ENCODE data around the gene FANCL. TPM values are rescaled to one million over a fixed set of nuclear protein-coding genes. Genes with fewer than 3 reads are reported as not detected.

Gene FANCL
- total and polyA plus RNA-seq, 12 donors, result 7.4 to 19.2 (median 11.9) TPM

GRCh38 chr2:58133395-58133794 is 107.7 kb downstream of the FANCL start:
- peaks cover 0 to 39% (median 13%) of the 10 kb centered on the region in 9 donors for H3K4me1 ChIP-seq
- no peak for DNase-seq
- H3K4me3 ChIP-seq, result no peak overlapping the region
- no peaks in the 10 kb centered on the region for H3K27me3 ChIP-seq
- no peak for ATAC-seq
- H3K27ac ChIP-seq, result no peak overlapping the region
- TF ChIP-seq CTCF (IDR thresholded peaks at IDR 0.05), result no peak
- intact Hi-C loops (cut with DNase I), result loop anchor here in 1 of 10 donors (10.0 kb wide), 1 partner anchor 311 kb away; no protein-coding TSS in a partner anchor
- H3K36me3 ChIP-seq, result peaks cover 0 to 30% (median 0%) of the 10 kb centered on the region in 9 donors
- H3K9me3 ChIP-seq, result no peaks in the 10 kb centered on the region

- TF ChIP-seq CTCF (IDR thresholded peaks at IDR 0.05), result peak in 6 of 9 donors; percentile 7 to 49 (median 34)
- 58 to 61% methylated on average over 5 of the region's 5 CpGs for WGBS, 2 donors
- peak; percentile 16 to 23 for DNase-seq
- peak in 7 of 8 donors; percentile 33 to 62 (median 58) for ATAC-seq
- H3K27me3 ChIP-seq, result no peaks in the 10 kb centered on the region
- intact Hi-C loops (cut with DNase I), result loop anchor here in 1 of 10 donors (10.0 kb wide), 1 partner anchor 313 kb away; no protein-coding TSS in a partner anchor
- H3K27ac ChIP-seq, result peak overlapping the region in 2 of 10 donors; percentile 5 to 25
- H3K36me3 ChIP-seq, result peaks cover 0 to 30% (median 0%) of the 10 kb centered on the region in 9 donors
- no peak overlapping the region for H3K4me3 ChIP-seq
- no peaks in the 10 kb centered on the region for H3K9me3 ChIP-seq
- peaks cover 0 to 25% (median 0%) of the 10 kb centered on the region in 9 donors for H3K4me1 ChIP-seq
These were observed 109.7 kb downstream of the FANCL start for GRCh38 chr2:58131191-58132011.

DNA sequence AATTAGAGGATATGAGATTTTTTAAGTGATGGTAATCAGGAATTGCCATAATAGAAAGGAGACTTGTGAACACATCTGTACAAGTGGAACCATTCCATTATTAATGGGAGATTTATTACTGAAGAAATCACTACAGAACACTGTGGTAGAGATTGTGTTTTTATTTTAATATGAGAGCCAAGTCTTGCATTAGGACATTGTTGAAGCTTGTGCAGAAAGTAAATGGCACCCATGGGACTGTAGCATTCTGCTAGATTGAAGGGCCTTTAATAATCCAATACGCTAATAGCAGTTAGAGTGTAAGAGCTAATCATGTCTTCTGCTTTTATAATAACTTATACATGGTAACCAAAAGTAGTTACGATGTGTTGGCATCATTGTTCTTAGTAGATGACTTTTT is 110.9 kb downstream of the FANCL start:
- Histone ChIP-seq H3K9me3 (no peaks in the 10 kb centered on the region), H3K36me3 (peaks cover 0 to 23% (median 0%) of the 10 kb centered on the region in 9 donors), H3K27me3 (no peaks in the 10 kb centered on the region), H3K27ac (no peak overlapping the region), H3K4me3 (no peak overlapping the region), H3K4me1 (peaks cover 0 to 25% (median 0%) of the 10 kb centered on the region in 9 donors)
- intact Hi-C loops (cut with DNase I), result loop anchor here in 1 of 10 donors (10.0 kb wide), 1 partner anchor 315 kb away; no protein-coding TSS in a partner anchor
- DNase-seq, result no peak
- 86% methylated on average over 2 of the region's 2 CpGs for WGBS, 2 donors
- no peak for TF ChIP-seq CTCF (IDR thresholded peaks at IDR 0.05)
- no peak for ATAC-seq

- ATAC-seq (no peak), DNase-seq (no peak)
- Histone ChIP-seq H3K27me3 (no peaks in the 10 kb centered on the region), H3K9me3 (no peaks in the 10 kb centered on the region), H3K27ac (no peak overlapping the region), H3K4me1 (peaks cover 0 to 25% (median 0%) of the 10 kb centered on the region in 9 donors), H3K36me3 (peaks cover 0 to 28% (median 0%) of the 10 kb centered on the region in 9 donors), H3K4me3 (no peak overlapping the region)
- no peak for TF ChIP-seq CTCF (IDR thresholded peaks at IDR 0.05)
- WGBS, 2 donors, result 95 to 96% methylated on average over 3 of the region's 3 CpGs
- intact Hi-C loops (cut with DNase I), result no loop called here
These were observed 114.0 kb downstream of the FANCL start for GRCh38 chr2:58127111-58127510.
